Mesodermal cell (in vitro differentiated cells): Measurements from ENCODE around the gene EIF3L.

Experiments used
- H3K27ac ChIP-seq: 2 replicates; pipeline ENCODE4 v1.7.0; 2013; ENCODE audit warnings: mild to moderate bottlenecking, low read depth, low read length, moderate library complexity; ENCODE audit not compliant: severe bottlenecking
- H3K36me3 ChIP-seq: 2 replicates; pipeline ENCODE4 v1.7.1; 2013; ENCODE audit warnings: mild to moderate bottlenecking, low read length, moderate library complexity; ENCODE audit not compliant: control insufficient read depth, insufficient read depth
- H3K4me1 ChIP-seq: one replicate; pipeline ENCODE4 v1.7.1; 2013; ENCODE audit warnings: mild to moderate bottlenecking, low read length; ENCODE audit not compliant: insufficient read depth, control insufficient read depth, poor library complexity, severe bottlenecking
- H3K4me3 ChIP-seq: 2 replicates; pipeline ENCODE4 v1.7.0; 2013; ENCODE audit warnings: low read length, control low read depth, mild to moderate bottlenecking; ENCODE audit not compliant: insufficient read depth, poor library complexity, severe bottlenecking; ENCODE audit errors: extremely low read depth
- H3K9me3 ChIP-seq: 2 replicates; pipeline ENCODE4 v1.7.1; 2013; ENCODE audit warnings: mild to moderate bottlenecking, low read length, moderate library complexity; ENCODE audit not compliant: control insufficient read depth
- WGBS, 2 experiments: methylation state at CpG; one replicate each; pipeline ENCODE4 v1.1.5; 2013; ENCODE audit warnings: missing lambda C conversion rate in 2 of 2; ENCODE audit not compliant: insufficient coverage in 2 of 2; 5-methylcytosine and 5-hydroxymethylcytosine counted together

The EIF3L gene

GRCh38 chr22:37931893-37932389, 82.7 kb downstream of the EIF3L start:
- Histone ChIP-seq H3K36me3 (peaks cover 75% of the 10 kb centered on the region), H3K4me3 (no peak overlapping the region), H3K27ac (no peak overlapping the region), H3K9me3 (no peaks in the 10 kb centered on the region), H3K4me1 (peaks cover 9% of the 10 kb centered on the region)
- 94 to 97% methylated on average over 5 to 6 of the region's 6 CpGs for WGBS, 2 experiments

GRCh38 chr22:37932401-37932800, 83.2 kb downstream of the EIF3L start:
- H3K27ac ChIP-seq: no peak overlapping the region
- H3K4me3 ChIP-seq: no peak overlapping the region
- WGBS, 2 experiments: 94 to 96% methylated on average over 9 to 10 of the region's 10 CpGs
- peaks cover 9% of the 10 kb centered on the region for H3K4me1 ChIP-seq
- no peaks in the 10 kb centered on the region for H3K9me3 ChIP-seq
- peaks cover 75% of the 10 kb centered on the region for H3K36me3 ChIP-seq

- Histone ChIP-seq H3K9me3 (no peaks in the 10 kb centered on the region), H3K27ac (peak overlapping the region; percentile 73), H3K4me1 (peaks cover 9% of the 10 kb centered on the region), H3K4me3 (no peak overlapping the region), H3K36me3 (peaks cover 76% of the 10 kb centered on the region)
- 94 to 99% methylated on average over 15 to 21 of the region's 21 CpGs for WGBS, 2 experiments
These were observed 83.8 kb downstream of the EIF3L start for GRCh38 chr22:37932821-37933578.

- Histone ChIP-seq H3K4me3 (no peak overlapping the region), H3K9me3 (no peaks in the 10 kb centered on the region), H3K4me1 (peaks cover 9% of the 10 kb centered on the region), H3K36me3 (peaks cover 74% of the 10 kb centered on the region), H3K27ac (peak overlapping the region; percentile 73)
- 20 to 30% methylated on average over 8 to 11 of the region's 13 CpGs for WGBS, 2 experiments
These were observed 84.6 kb downstream of the EIF3L start for GRCh38 chr22:37933711-37934376.
